AG20443 (cell line): Measurements from ENCODE around the gene MARCHF9.
"Not testable (repeated sequence)": the region's sequence is repeated elsewhere in the genome, so short reads cannot be mapped to it uniquely, and the experiment has no call there.

Experiments used
- DNase-seq: peaks from one replicate; pipeline ENCODE4 v3.0.0; 2012; ENCODE audit warnings: low spot score, mixed read lengths

Gene MARCHF9

GRCh38 chr12:57754411-57755193 is at the start of gene MARCHF9:
TSS of gene MARCHF9 (plus strand) at chr12:57755103. CDS start at chr12:57755529, 426 bp downstream.
- DNase-seq = peak; percentile 43

GRCh38 chr12:57707250-57707649 is 47.7 kb upstream of the MARCHF9 start:
- DNase-seq = no peak

- no peak for DNase-seq
Measured at GRCh38 chr12:57708296-57708695, 46.6 kb upstream of the MARCHF9 start.

GRCh38 chr12:57712701-57713100 is 42.2 kb upstream of the MARCHF9 start:
- no peak for DNase-seq

- no peak for DNase-seq
Measured at GRCh38 chr12:57713209-57713608, 41.7 kb upstream of the MARCHF9 start.

- not testable (repeated sequence) for DNase-seq
Measured at GRCh38 chr12:57715036-57715748, 39.7 kb upstream of the MARCHF9 start.

- no peak for DNase-seq
Measured at GRCh38 chr12:57715786-57716185, 39.1 kb upstream of the MARCHF9 start.

- DNase-seq = no peak
Measured at GRCh38 chr12:57716305-57716704, 38.6 kb upstream of the MARCHF9 start.

GRCh38 chr12:57717131-57717530 is 37.8 kb upstream of the MARCHF9 start:
- DNase-seq = no peak

GRCh38 chr12:57717846-57718640 is 36.9 kb upstream of the MARCHF9 start:
- no peak for DNase-seq

DNA sequence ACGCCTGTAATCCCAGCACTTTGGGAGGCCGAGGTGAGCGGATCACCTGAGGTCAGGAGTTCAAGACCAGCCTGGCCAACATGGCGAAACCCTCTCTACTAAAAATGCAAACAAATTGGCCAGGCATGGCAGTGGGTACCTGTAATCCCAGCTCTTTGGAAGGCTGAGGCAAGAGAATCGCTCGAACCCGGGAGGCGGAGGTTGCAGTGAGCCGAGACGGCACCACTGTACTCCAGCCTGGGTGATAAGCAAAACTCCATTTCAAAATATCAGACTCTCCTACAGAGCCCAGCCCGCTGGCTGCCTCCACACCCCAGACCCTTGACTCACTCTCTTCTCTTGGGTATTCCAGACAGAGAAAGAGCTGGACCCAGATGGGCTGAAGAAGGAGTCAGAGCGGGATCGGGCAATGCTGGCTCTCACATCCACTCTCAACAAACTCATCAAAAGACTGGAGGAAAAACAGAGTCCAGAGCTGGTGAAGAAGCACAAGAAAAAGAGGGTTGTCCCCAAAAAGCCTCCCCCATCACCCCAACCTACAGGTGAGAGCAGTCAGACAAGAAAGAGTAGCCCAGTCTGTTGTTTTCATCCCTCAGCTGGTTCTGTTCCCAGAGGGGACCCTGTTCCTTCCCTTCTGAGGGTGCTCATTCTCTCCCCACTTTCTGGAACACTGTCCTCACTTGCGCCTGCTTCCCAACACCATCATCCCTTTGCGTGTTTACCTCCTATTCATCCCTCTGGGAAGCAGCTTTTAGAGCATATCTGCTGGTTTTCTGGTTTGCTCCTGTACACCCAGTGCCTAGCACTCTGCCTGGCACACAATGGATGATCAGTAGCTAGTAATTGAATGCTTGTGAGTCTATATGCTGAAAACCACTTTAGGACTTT is 36.0 kb upstream of the MARCHF9 start:
- DNase-seq = no peak

GRCh38 chr12:57719777-57720605 is 34.9 kb upstream of the MARCHF9 start:
- DNase-seq = no peak

GRCh38 chr12:57720606-57721595 is 34.0 kb upstream of the MARCHF9 start:
- DNase-seq = no peak

DNA sequence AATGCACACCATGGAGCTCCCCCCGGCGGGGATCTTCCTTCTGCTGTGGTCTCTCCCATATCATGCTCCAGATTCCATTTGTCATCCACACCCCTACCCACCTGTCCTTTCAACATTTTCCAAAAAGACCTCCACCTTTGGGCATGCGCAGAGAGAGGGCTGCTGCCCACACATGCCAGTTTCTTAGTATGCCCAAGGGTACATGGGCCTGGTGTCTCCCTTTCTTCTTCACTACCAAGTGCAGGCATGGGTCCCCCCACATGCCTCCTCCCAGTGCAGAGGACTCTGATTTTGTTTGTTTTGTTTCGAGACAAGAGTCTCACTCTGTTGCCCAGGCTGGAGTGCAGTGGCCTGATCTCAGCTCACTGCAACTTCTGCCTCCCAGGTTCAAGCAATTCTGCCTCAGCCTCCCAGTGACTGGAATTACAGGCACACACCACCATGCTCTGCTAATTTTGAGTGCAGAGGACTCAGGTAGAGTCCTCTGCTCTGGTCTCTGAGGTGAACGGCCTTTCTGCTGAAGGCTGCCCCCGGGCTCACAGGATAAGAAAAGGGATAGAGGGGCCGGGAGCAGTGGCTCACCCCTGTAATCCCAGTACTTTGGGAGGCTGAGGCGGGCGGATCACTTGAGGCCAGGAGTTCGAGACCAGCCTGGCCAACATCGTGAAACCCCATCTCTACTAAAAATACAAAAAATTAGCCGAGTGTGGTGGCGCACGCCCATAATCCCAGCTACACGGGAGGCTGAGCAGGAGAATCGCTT is 32.9 kb upstream of the MARCHF9 start:
- DNase-seq = not testable (repeated sequence)

DNA sequence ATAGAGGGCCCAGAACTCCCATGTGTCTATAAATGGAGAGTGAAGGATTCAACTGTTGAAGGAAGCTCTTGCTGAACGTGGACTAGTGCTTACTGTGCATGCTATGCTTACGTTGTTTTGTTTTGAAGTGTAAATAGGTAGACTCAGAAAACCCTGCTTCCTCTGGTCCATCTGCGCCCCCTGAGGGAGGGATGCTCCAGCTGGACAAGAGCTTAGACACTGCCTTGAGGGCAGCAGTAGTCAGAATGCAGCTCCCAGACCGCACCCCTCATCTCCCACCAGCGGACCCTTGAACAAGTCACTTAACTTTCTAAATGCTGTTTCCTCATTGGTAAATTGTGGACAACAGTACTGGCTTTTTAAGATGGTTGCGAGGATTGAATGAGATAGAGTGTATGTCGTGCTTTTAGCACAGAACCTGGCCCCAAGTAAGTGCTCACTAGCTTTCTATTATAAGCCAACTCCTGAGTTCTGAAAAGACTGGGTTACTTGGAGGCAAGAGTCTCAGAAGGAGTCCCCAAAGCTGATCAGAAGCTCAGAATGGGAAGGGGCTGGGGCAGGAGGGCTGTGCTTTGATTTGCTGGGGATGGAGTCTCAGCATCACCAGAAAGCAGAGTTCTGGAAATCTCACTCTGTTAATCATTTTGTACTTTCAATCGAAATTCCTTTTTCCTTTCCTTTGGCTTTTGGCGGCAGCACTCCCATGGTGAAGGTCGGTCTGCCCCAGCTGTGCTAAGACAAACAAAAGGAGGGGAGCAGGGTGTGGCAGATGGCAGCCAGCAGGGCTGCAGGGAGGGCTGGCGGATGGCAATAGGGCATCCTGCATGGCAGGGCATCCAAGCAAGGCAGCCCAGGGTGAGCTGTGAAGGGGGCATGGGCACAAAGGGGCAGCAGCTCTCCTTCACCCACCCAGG is 31.9 kb upstream of the MARCHF9 start:
- no peak for DNase-seq

GRCh38 chr12:57723630-57723962 is 31.3 kb upstream of the MARCHF9 start:
- DNase-seq = no peak
